Esophagus squamous epithelium (tissue), 4 donors: Measurements from ENCODE around the gene GNAL.

ENCODE experiments used
- POLR2A ChIP-seq, 4 donors: fragments of 450-650 bp; IDR thresholded peaks; one replicate each; pipeline ENCODE4 v1.6.1; 2017; ENCODE audit warnings: antibody characterized with exemption in 4 of 4, mild to moderate bottlenecking in 4 of 4, moderate library complexity in 3 of 4
- TF ChIP-seq, protein P1 (sequence below), 6 experiments: fragments of 450-650 bp in 4 of 6; fragments of 200-600 bp in 2 of 6; sonication (generic) in 2 of 6; IDR thresholded peaks; one replicate each; pipeline ENCODE4 v1.5.1; 2016 to 2019; ENCODE audit warnings: antibody characterized with exemption in 6 of 6, mild to moderate bottlenecking in 4 of 6, moderate library complexity in 4 of 6

DNA sequence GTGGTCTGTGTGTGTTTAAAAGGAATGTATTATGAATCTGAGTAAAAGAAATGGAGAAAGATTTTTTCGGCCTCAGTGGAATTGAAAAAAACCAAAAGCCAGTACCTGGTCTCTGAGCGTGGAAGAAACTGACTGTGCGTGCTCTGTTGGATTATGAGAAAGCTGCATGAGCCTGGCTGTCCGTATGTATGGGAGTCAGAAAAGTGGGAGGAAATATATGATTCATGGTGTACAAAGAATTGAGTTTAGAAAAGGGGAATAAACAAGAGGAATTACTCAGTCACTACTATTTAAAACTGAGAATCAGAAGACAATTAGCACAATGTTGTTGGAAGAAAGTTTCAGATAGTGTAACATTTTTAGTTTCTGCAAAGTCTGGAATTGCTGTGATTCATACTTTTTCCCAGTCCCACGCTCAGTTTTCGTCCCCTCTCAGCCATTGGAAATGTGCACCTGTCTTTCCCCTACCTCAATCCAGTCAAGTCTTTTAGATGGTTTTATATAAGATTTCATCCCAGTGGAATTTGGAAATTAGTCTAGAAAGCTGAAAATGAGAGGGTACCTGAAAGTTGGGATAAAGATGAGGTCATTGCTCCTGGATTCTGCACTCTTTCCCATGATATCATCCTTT, 95.7 kb downstream of the GNAL start:
- TF ChIP-seq POLR2A (IDR thresholded peaks at IDR 0.05), result no peak
- TF ChIP-seq, protein P1, sequence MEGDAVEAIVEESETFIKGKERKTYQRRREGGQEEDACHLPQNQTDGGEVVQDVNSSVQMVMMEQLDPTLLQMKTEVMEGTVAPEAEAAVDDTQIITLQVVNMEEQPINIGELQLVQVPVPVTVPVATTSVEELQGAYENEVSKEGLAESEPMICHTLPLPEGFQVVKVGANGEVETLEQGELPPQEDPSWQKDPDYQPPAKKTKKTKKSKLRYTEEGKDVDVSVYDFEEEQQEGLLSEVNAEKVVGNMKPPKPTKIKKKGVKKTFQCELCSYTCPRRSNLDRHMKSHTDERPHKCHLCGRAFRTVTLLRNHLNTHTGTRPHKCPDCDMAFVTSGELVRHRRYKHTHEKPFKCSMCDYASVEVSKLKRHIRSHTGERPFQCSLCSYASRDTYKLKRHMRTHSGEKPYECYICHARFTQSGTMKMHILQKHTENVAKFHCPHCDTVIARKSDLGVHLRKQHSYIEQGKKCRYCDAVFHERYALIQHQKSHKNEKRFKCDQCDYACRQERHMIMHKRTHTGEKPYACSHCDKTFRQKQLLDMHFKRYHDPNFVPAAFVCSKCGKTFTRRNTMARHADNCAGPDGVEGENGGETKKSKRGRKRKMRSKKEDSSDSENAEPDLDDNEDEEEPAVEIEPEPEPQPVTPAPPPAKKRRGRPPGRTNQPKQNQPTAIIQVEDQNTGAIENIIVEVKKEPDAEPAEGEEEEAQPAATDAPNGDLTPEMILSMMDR (IDR thresholded peaks at IDR 0.05), result no peak
